GM20431 (cell line): ENCODE measurements around the gene DLG5.

Experiments used
- in situ Hi-C: fragments of 300-500 bp; cut with MseI, MboI; formaldehyde crosslinking; loops from one replicate; pipeline ENCODE4 v1.15.0; 2020; ENCODE audit warnings: low sequenced_read_pairs; ENCODE audit not compliant: unreplicated experiment

DLG5 gene

GRCh38 chr10:77898323-77899079 lies 28.1 kb downstream of the DLG5 start:
- in situ Hi-C loops, result no loop called here

GRCh38 chr10:77896058-77896457 lies 30.5 kb downstream of the DLG5 start:
- in situ Hi-C loops, result no loop called here

- in situ Hi-C loops, result no loop called here
These were observed 32.5 kb downstream of the DLG5 start for GRCh38 chr10:77894058-77894457.

DNA sequence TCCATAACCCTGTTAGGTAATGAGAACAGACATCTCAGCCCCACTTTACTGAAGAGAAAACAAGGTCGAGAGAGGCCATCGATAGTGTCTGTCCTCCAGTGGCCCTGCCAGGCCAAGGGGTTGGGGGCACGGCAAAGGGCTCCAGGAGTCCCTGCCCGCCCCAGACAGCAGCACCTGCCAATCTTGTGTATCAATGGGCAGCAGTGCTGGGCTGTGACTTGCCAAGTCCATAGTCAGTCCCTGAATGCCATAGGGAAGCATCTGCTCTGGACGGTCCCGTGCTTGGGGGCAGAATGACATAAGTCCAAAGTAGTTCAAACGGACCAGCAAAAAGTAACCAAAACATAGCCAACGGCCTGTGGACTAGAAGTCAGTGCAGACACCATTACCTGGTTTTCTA lies 33.2 kb downstream of the DLG5 start:
- in situ Hi-C loops, result no loop called here

- in situ Hi-C loops, result no loop called here
These were observed 33.8 kb downstream of the DLG5 start for GRCh38 chr10:77892761-77893160.

DNA sequence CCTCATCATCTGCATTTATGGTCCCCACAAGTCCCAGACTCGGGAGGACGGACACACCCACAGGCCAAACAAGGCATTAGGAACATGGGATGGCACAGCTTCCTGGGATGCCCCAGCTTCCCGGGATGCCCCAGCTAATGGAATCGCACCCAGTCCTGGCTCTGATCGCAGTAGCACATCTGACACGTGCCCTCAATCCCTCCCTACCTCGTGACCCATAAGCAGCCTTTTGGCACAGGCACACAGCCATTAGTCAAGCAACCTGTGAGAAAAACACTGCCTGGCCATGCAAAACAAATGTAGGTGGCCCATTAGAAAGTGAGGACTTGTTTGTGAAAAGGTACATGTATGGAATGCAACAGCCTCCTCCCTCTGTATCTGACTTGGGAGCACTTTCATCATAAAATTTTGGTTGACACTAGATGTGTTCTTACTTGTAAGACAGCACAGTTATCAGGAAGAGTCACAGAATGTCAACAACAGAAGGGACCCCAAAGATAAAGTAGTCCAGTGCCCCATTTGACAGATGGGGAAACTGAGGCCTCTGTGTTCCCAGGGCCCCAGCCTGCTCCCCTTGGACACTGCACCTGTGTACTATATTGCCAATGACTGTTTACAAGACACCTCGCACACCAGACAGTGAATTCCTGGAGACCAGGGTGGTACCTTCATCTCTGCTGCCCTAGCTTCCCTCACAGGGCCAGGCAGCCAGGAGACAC lies 34.4 kb downstream of the DLG5 start:
- in situ Hi-C loops, result no loop called here

GRCh38 chr10:77890097-77890496 lies 36.5 kb downstream of the DLG5 start:
- in situ Hi-C loops, result no loop called here

GRCh38 chr10:77889277-77889903 lies 37.2 kb downstream of the DLG5 start:
- in situ Hi-C loops, result no loop called here

DNA sequence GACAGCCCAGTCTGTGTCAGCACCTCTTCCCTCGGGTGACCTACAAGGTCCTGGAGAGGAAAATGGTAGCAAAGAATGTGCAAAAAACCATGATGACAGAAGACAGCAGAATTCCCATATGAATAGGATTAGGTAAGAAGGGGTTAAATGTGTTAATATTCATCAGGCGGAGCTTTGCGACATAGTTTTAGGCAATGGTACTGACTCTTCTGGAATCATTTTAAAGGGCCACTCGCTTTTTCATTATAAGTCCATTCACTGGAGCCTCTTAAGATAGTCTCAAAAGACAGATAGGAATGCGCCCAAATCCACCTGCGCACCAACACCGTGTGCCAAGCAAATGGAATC lies 38.2 kb downstream of the DLG5 start:
- in situ Hi-C loops, result no loop called here

- in situ Hi-C loops, result no loop called here
These were observed 38.8 kb downstream of the DLG5 start for GRCh38 chr10:77887631-77888355.

- in situ Hi-C loops, result no loop called here
These were observed 39.7 kb downstream of the DLG5 start for GRCh38 chr10:77886795-77887355.

GRCh38 chr10:77884181-77884580 lies 42.4 kb downstream of the DLG5 start:
- in situ Hi-C loops, result no loop called here

- in situ Hi-C loops, result no loop called here
These were observed 44.9 kb downstream of the DLG5 start for GRCh38 chr10:77881636-77882035.

DNA sequence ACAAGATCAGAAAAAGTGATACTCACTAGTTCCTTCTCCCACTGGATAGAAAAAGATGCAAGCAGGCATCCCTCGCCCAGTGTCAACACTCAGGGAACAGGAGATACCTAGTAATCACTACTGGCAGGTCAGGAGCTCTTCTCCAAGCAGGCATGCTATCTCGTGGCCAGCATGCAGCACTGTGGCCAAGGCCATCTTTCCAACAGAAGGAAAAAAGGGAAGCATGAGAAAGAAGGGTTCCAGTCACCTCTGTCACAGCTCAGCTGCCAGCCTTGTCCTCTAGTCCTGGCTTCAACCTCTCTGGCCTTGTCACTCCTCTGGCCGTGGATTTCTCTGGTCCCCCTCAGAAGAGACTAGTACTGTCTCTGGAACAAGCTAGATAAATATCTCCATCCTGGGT lies 45.3 kb downstream of the DLG5 start:
- in situ Hi-C loops, result no loop called here

DNA sequence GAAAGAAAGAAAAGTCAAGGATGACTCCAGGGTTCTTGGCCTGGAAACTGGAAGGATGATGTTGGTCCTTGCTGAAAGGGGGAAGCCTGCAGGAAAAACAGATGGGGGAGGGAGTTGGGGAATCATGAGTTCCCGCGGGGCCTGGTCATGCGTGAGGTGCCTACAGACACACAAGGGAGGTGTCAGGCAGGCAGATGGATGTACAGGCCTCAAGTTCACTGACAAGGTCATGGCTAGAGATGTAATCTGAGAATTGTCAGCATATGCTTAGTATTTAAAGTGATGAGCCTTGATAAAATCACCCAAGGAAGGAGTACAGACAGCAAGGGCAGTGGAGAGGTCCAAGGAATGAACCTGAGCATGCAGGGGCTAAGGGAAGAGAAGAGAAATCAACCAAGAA lies 46.8 kb downstream of the DLG5 start:
- in situ Hi-C loops, result no loop called here

DNA sequence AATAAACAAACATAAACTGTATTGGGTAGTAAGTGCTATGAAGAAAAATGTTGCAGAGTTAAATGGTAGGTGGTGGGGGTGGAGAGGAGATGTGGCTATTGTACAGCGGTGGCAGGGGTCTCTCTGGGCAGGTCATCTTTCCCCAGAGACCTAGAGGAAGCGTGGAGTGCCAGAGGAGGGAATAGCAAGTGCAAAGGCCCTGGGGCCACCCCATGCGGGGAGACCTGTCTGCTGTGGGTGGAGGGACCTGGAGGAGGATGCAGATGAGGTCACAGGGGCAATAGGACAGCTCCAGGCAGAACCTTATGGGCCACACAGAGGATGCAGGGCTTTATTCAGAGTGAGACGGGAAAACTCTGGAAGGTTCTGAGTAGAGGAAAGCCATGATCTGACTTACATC lies 47.5 kb downstream of the DLG5 start:
- in situ Hi-C loops, result no loop called here

GRCh38 chr10:77877441-77878344 lies 48.9 kb downstream of the DLG5 start:
- in situ Hi-C loops, result no loop called here

- in situ Hi-C loops, result no loop called here
These were observed 50.8 kb downstream of the DLG5 start for GRCh38 chr10:77875730-77876129.

DNA sequence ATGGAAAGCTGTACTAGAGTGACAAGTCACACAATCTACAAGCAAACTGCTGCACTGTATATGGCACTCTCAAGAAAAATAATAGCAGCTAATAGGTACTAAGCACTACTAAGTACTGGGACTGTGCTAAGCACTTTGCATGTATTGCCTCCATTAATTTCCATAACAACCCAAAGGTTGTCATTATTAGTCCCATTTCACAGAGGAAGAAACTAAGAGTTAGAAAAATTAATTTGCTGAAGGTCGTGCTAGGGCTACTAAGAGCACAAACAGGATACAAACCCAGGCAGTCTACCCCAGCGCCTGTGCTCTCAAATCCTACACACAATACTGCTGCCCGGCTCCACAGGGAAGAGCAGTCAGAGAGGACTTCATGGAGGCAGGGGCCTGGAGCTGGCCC lies 51.7 kb downstream of the DLG5 start:
- in situ Hi-C loops, result no loop called here
